ENCODE measurements around the gene RAP2B. TPM values are rescaled to one million over a fixed set of nuclear protein-coding genes. Genes with fewer than 3 reads are reported as not detected.
A peak's percentile ranks its signal among the peaks of the same experiment; 100 is the strongest.
"Not testable (repeated sequence)": the region's sequence is repeated elsewhere in the genome, so short reads cannot be mapped to it uniquely, and the experiment has no call there.

Gene RAP2B
- total and polyA plus RNA-seq, 12 donors, result 1.1 to 11.1 (median 3.5) TPM

DNA sequence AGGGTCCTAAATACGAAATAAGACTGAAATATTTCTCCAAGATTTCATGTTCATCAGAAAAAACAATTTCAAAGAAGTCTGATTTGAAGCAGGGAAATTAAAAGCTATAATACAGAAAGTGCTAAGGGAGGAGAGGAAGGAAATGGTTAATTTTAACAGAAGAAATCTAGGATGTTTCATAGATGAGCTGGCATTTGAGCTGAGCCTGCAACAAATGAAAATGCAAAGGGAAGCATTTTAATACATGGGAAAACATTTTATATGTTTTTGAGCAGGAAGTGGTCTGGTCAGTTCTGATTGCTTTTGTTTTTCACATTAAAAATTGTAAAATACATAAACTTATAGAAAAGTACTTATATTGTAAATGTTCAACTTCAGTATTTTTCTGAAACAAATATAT is 17.2 kb upstream of the RAP2B start:
- intact Hi-C loops (cut with DNase I), result loop anchor here in 1 of 10 donors (10.0 kb wide), 1 partner anchor 50 kb away; no protein-coding TSS in a partner anchor
- H3K4me1 ChIP-seq, result peaks cover 0 to 24% (median 0%) of the 10 kb centered on the region in 9 donors
- WGBS, 2 donors, result 92 to 94% methylated on average over 1 of the region's 1 CpG
- H3K36me3 ChIP-seq, result no peaks in the 10 kb centered on the region
- ATAC-seq (no peak), DNase-seq (no peak)
- no peak for TF ChIP-seq CTCF (IDR thresholded peaks at IDR 0.05)
- no peaks in the 10 kb centered on the region for H3K9me3 ChIP-seq
- no peaks in the 10 kb centered on the region for H3K27me3 ChIP-seq
- peak overlapping the region in 1 of 10 donors; percentile 77 for H3K27ac ChIP-seq
- H3K4me3 ChIP-seq, result no peak overlapping the region

GRCh38 chr3:153145454-153145853 is 16.6 kb upstream of the RAP2B start:
- intact Hi-C loops (cut with DNase I), result loop anchor here in 1 of 10 donors (10.0 kb wide), 1 partner anchor 51 kb away; no protein-coding TSS in a partner anchor
- H3K4me1 ChIP-seq, result peaks cover 0 to 22% (median 0%) of the 10 kb centered on the region in 9 donors
- H3K27ac ChIP-seq, result peak overlapping the region in 1 of 10 donors; percentile 77
- DNase-seq (no peak), ATAC-seq (no peak)
- no peak overlapping the region for H3K4me3 ChIP-seq
- no peaks in the 10 kb centered on the region for H3K27me3 ChIP-seq
- no peak for TF ChIP-seq CTCF (IDR thresholded peaks at IDR 0.05)
- no peaks in the 10 kb centered on the region for H3K36me3 ChIP-seq
- no peaks in the 10 kb centered on the region for H3K9me3 ChIP-seq

DNA sequence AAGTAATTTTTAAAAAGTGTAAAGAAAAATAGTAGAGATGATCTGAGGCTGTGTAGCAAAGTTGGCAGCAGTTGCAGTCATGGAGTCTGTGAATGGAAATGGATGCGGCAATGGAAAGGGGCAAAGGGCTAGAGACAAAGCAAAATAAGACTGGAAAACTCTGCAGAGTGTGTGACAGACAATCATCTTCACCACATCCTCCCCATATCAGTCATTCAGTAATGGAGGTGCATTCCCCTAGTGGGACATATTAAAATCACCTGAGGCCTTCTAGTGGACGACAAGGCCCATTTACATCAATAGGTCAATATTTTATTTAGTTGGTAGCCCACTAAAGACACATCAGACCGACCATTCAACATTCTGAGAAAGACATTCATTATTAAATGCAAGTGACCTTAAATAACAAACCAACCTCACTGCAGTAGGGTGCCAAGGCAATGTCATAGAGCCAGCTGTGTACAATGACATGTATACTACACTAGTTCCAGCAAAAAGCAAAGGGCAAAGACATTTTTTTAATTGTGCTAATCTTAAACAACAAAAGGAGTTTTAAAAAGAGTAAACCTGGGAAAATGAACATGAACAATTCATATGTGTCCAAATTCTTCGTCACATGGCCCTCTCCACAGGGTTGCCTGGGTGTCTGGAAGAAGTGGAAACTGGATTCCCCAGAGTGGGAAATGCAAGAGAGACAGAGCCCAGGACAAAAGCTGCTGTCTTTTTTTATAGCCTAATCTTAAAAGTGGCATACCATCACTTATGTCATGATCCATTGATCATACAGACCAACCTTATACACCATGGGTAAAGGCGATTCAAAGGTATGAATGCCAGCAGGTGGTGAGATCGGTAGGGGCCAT is 15.6 kb upstream of the RAP2B start:
- WGBS, 2 donors, result 93 to 97% methylated on average over 6 of the region's 6 CpGs
- no peak for TF ChIP-seq CTCF (IDR thresholded peaks at IDR 0.05)
- intact Hi-C loops (cut with DNase I), result loop anchor here in 1 of 10 donors (10.0 kb wide), 1 partner anchor 52 kb away; no protein-coding TSS in a partner anchor

GRCh38 chr3:153150991-153151390 is 11.0 kb upstream of the RAP2B start:
- no peak for TF ChIP-seq CTCF (IDR thresholded peaks at IDR 0.05)
- H3K27ac ChIP-seq, result peak overlapping the region in 1 of 10 donors; percentile 45
- DNase-seq (no peak), ATAC-seq (no peak)
- H3K9me3 ChIP-seq, result no peaks in the 10 kb centered on the region
- no peaks in the 10 kb centered on the region for H3K36me3 ChIP-seq
- WGBS, 2 donors, result 67 to 74% methylated on average over 2 of the region's 2 CpGs
- H3K4me3 ChIP-seq, result no peak overlapping the region
- intact Hi-C loops (cut with DNase I), result no loop called here
- H3K4me1 ChIP-seq, result no peaks in the 10 kb centered on the region
- H3K27me3 ChIP-seq, result no peaks in the 10 kb centered on the region

More for the DNA sequence above, 15.6 kb upstream of the RAP2B start:
- no peak overlapping the region for H3K27ac ChIP-seq
- DNase-seq (no peak), ATAC-seq (no peak)
- no peaks in the 10 kb centered on the region for H3K36me3 ChIP-seq
- no peaks in the 10 kb centered on the region for H3K9me3 ChIP-seq
- H3K27me3 ChIP-seq, result no peaks in the 10 kb centered on the region
- peaks cover 0 to 18% (median 0%) of the 10 kb centered on the region in 9 donors for H3K4me1 ChIP-seq
- H3K4me3 ChIP-seq, result no peak overlapping the region

DNA sequence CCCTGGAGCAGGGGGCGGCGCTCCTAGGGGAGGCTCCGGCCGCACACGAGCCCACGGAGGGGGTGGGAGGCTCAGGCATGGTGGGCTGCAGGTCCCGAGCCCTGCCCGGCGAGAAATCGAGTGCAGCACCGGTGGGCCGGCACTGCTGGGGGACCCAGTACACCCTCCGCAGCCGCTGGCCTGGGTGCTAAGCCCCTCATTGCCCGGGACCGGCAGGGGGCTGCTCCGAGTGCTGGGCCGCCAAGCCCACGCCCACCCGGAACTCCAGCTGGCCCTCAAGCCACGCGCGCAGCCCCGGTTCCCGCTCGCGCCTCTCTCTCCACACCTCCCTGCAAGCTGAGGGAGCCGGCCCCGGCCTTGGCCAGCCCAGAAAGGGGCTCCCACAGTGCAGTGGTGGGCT is 6.2 kb upstream of the RAP2B start:
- intact Hi-C loops (cut with DNase I); H3K36me3 ChIP-seq; ATAC-seq; H3K9me3 ChIP-seq; H3K4me3 ChIP-seq; DNase-seq; H3K27me3 ChIP-seq; H3K4me1 ChIP-seq; H3K27ac ChIP-seq: not testable (repeated sequence)
- 97 to 98% methylated on average over 29 of the region's 29 CpGs for WGBS, 2 donors
